GM19035 (cell line): ENCODE results near the gene TUT1.
A peak's percentile ranks its signal among the peaks of the same experiment; 100 is the strongest.

ENCODE experiments used
- ATAC-seq: cut with Tn5 transposase; IDR thresholded peaks from one replicate; pipeline ENCODE4 v1.9.1; 2021; ENCODE audit not compliant: unreplicated experiment

The TUT1 gene

DNA sequence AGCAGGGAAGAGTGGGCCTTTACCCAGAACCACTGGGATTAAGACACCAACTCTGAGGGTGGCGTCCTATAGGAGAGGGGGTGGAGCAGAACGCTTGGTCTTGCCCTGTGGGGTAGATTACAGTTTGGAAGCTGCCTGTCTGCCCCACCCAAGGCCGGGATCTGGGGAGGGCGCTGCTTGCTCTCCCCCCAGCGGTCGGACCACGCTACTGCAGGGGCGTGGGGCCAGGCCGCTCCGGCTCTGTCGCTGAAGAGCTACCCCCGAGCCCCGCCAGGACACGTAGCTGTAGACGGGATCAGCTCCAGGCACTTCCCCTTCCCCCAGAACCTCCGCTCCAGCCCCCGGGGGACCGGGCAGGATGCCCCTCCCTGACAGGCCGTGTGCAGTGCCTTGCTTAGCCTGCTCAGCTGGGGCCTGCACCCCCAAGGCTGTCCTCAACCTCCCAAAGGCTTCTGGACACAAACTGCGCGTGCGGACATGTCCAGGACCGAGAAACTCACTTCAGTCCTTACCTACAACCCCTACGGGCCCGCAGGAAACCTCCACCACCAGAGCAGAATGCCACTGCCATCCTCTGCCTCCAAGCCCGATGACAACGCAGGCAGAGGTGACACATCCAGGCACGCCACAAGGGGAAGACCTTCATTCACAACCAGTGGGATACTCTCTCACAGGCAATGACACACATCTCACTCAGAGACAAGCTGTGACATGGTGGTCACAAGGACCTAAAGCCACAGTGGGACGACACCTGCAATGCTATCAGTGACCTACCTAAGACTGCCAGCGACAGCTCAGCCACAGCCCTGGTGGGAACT lies 48.4 kb downstream of the TUT1 start:
- peak; percentile 34 for ATAC-seq

DNA sequence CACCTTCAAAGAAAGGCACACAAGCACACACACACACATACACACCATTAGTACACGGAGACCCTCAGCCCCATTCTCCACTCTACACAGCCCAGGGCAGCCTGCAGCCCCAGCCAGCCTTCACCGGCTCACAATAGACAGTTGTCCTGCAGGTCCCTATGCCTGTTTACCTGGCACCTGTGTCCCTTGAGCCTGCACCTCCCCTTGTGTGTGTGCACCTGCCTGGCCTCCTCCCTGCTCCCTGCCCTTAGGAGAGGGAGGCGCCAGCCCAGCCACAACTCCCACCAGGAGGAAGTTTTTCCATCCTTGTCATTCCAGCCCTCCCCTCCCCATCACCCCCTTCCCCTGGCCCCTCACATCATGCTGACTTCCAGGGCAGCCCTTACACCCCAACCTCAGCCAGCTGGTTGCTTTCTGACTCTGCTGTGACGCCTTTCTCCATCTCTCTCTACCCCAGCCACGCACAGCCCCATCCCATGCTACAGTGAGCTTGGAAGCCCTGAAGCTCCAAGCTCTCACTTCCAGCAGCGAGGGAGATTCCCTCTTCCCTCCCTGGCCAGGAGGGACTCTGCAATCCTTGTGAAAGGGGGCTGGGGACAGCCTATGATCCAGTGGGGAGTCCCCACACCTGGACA lies 49.1 kb downstream of the TUT1 start:
- no peak for ATAC-seq

DNA sequence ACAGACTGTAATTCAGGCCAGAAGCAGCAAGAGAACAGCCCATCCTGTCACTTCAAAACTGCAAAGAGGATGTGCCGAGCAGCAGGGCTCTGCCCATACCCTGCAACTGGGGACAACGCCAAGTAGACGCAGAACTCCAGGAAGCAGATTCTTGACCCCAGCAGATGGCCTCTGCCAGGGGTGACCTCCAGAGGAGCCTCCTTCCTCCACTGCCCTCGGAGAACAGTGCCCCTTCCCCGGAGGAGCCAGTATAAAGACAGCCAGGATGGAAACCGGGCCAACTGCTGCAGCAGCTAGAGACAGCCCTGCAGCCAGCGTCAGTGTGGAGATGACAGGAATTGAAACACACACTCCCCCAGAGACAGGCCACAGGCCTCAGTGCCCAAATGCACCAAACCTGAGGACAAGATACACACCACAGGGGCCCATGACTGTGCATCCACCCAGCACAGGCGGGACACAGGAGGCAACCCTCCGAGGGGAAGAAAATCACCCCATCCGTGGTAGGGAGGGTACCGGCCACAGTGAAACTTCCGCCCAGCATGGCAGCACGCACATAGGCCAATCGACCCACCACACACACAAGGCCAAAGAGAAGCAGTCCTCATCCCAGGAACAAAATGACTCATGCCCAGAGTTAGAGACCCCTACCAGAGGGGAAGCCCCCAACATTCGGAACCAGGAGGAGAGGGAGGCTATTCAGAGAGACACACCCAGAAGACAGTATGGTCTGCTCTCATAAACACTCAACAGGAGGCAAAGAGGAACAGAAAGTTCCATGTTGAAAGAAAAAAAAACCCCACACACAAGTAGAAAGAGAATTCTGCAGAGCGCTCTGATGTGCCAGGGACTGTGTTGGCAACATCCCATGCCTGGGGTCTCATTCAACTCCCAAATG lies 50.3 kb downstream of the TUT1 start:
- ATAC-seq: peak; percentile 42

DNA sequence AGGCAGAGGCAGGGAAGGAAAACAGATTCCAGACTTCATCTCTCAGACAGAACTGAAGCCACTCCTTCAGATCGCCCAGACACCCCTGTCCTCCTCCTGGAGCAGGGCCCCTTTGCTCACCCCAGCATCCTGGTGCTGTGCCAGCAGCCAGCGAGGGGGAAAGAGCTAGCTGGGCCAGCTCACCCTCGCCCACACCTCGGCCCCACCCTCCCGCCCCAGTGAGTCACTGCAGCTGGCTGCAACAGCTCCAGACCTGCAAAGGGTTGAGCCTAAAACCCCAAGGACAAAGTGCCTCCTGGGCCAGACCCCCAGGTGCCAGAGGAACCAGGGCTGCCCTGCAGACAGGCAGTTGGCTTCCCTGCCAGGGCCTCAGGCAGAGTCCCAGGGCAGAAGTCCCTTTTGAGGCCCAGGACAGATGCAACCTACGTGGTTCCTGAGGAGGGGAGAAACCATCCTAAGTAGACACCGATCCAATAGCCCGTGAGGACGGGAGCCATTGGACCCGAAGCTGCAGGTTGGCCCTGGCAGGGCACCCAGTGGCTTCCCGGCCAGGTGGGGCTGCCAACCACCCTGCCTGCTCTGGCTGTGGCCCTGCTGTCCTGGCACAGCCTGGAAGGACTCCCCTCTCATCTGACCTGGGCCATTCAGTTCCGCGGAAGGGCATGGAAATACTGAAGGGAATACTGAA lies 51.9 kb downstream of the TUT1 start:
- ATAC-seq: no peak

DNA sequence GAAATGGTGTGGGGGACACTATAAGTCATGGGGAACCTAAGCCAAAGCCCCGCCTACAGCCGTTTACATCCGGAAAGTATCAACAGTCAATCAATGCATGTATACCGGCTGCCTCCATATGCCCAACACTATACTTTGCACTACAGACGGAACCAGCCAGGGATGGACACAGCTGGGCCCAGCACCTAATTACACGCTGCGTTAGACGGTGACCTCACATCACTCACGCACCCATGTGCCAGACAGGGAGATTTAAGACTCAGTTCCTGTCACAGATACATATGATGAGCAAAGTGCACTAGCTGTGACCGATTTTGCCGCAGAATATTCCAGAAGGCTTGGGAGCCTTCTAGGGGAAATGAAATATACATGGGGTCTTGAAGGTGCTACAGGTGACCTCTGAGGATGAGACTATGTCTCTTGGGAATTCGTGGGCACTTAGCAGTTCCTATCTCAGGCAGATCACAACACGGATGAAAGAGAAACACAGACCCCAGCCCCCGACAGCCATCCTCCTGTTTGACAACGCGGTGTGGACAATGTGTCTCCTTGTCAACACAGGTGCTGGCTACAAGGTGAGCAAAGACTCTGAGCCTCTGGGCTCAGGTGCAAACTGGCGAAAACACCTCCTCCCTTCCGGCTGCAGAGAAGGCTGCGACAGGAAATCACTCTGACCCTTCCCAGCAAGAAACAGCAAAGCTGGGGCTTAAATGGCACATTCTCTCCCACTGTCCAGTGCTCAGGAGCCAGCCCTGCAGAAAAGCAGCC lies 52.7 kb downstream of the TUT1 start:
- no peak for ATAC-seq

DNA sequence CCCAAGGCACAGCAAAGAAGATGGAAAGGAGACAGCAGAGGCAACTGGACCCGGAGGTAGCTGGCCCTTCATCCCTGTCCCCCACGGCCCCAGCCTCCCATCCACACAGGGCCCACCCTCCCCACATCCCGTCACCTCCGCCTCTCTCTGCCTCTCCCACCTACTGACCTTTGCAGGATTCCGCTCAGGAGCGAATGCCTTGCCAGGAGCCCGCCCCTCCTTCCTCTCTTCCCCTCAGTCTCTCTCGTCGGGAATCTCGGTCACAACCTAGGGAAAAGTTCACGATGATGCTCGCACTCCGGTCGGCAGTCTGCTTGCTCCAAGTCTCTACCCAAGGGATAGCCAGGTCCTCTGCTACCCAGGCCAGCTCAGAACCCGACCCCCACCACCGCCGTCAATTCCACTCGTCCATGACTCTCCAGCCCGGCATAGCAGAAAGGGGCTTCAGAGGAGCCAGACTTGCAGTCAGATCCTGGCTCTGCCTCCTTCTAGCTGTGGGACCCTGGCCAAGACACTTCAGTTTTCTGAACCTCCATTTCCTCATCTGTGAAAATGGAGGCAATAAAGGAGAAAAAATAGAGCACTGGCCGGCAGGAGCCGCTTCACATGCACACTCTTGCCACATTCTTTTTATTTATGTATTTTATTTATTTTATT lies 54.9 kb downstream of the TUT1 start:
- ATAC-seq: no peak

DNA sequence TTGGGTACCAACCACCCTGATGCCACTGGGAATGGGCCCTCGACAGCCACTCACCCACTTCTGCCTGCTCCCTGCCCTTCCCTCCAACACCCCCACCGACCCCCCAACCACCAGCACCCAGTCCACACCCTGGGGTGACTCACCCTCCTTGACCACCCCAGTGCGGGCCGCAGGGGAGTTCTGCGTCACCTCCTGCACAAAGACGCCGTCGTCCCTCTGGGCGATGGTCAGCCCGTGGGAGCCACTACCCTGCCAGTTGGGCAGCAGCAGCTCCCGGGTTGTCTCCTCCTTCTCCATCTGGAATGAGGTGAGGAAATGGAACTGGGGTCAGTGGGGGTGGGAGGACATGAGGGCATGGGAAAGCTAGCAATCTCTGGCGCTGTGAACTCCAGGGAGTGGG lies 55.5 kb downstream of the TUT1 start:
- no peak for ATAC-seq

DNA sequence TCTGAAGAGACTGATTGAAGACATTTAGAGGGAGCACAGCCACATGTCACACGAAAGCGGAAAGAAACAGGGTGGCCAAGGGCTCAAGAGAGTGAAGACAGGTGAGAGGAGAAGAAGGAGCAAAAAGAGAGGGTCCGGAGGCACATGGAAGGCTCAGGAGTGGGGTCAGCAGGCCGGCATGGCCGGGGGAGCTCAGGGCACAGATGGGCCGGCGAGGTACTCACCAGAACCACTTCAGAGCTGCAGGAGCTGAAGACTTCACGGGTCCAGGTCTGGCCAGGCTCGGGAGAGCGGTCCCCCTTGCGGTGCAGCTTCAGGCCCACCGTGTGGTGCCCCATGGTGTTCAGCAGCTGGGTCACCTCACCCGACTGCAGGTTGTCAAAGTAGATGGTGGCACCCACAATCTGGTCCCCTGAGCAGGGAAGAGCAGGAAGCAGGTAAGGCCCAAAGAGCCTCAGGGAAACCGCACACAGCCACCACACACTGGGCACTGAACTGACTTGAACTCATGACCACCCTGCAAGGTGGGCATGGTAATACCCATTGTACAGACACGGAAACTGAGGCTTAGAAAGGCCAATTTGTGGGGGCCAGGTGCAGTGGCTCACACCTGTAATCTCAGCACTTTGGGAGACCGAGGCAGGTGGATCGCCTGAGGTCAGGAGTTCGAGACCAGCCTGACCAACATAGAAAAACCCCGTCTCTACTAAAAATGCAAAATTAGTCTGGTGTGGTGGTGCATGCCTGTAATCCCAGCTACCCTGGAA lies 56.4 kb downstream of the TUT1 start:
- ATAC-seq: no peak

DNA sequence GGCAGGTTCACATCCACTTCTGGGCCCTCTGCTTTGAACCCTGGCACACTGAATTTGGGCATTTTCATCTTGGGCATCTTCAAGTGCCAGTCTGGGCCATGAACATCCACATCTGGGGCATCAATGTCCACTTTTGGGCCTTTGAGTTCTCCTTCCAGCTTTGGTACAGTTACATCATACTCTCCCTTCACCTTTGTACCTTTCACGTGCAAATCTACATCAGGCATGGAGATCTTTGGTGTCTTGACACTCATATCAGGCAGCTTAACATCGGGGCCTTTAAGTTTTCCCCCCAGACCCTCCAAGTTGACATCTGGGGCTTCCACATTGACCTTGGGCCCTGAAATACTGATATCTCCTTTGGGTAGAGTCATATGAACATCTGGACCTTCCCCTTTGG lies 59.2 kb downstream of the TUT1 start:
- no peak for ATAC-seq
